PC-9 (cell line): ENCODE measurements around the gene BMP3. TPM values are rescaled to one million over a fixed set of nuclear protein-coding genes. Genes with fewer than 3 reads are reported as not detected.

Source experiments
- BruUV-seq: library from RNA; stranded (reverse); fragments of 400-500 nt; replicated peaks from 2 replicates; lab custom pipeline; 2021; lab: Mats Ljungman, UMichigan
- CTCF ChIA-PET: fragments of 300-600 bp; sonication (Branson Sonifier 250); formaldehyde crosslinking; loops from one replicate; lab custom pipeline; 2022; ENCODE audit warnings: antibody characterized with exemption; lab: Charles Lee
- POLR2A ChIA-PET: fragments of 300-600 bp; sonication (Branson Sonifier 250); formaldehyde crosslinking; loops from one replicate; lab custom pipeline; 2022; ENCODE audit warnings: antibody characterized with exemption; ENCODE audit not compliant: unreplicated experiment; lab: Charles Lee
- DNase-seq, 2 experiments: peaks; one replicate each; pipeline versions ENCODE4 v3.0.0 to v3.0.0-alpha.2; 2015 to 2022; ENCODE audit warnings: mixed read lengths in 1 of 2
- H2AFZ ChIP-seq: fragments of 200-600 bp; sonication (generic); 2 replicates; pipeline ENCODE4 v1.8.1; 2017; ENCODE audit warnings: antibody characterized with exemption
- H3F3A ChIP-seq: fragments of 200-600 bp; sonication (generic); 2 replicates; pipeline ENCODE4 v1.8.1; 2017; ENCODE audit warnings: antibody characterized with exemption, mild to moderate bottlenecking, low read depth; ENCODE audit not compliant: insufficient read depth
- H3K27ac ChIP-seq: fragments of 200-600 bp; sonication (generic); 2 replicates; pipeline ENCODE4 v1.6.1; 2016; ENCODE audit warnings: mixed run types
- H3K27me3 ChIP-seq: fragments of 200-600 bp; sonication (generic); 2 replicates; pipeline ENCODE4 v1.6.1; 2016; ENCODE audit warnings: low read depth, mixed run types; ENCODE audit not compliant: insufficient read depth
- H3K36me3 ChIP-seq: fragments of 200-600 bp; sonication (generic); 2 replicates; pipeline ENCODE4 v1.6.1; 2016; ENCODE audit warnings: low read depth, mixed run types
- H3K4me1 ChIP-seq: fragments of 200-600 bp; sonication (generic); replicated peaks from 2 replicates; pipeline ENCODE4 v1.6.1; 2016; ENCODE audit warnings: mixed run types; ENCODE audit not compliant: insufficient read depth
- H3K4me2 ChIP-seq: fragments of 200-600 bp; sonication (generic); 2 replicates; pipeline ENCODE4 v1.6.1; 2017; ENCODE audit warnings: mixed run types
- H3K4me3 ChIP-seq: fragments of 200-600 bp; sonication (generic); 2 replicates; pipeline ENCODE4 v1.6.1; 2016; ENCODE audit warnings: mixed run types
- H3K79me2 ChIP-seq: fragments of 200-600 bp; sonication (generic); 2 replicates; pipeline ENCODE4 v1.6.1; 2017; ENCODE audit warnings: low read depth, mixed run types
- H3K9me2 ChIP-seq: fragments of 200-600 bp; sonication (generic); 2 replicates; pipeline ENCODE4 v1.8.1; 2017; ENCODE audit warnings: mild to moderate bottlenecking; ENCODE audit not compliant: insufficient read depth
- H3K9me3 ChIP-seq: fragments of 200-600 bp; sonication (generic); 2 replicates; pipeline ENCODE4 v1.8.1; 2016; ENCODE audit warnings: low read depth; ENCODE audit not compliant: insufficient read depth
- H4K20me1 ChIP-seq: fragments of 200-600 bp; sonication (generic); 2 replicates; pipeline ENCODE4 v1.8.1; 2017; ENCODE audit not compliant: insufficient read depth
- CTCF ChIP-seq: fragments of 200-600 bp; sonication (generic); conservative IDR thresholded peaks from 2 replicates; pipeline ENCODE4 v1.6.1; 2017; ENCODE audit warnings: mixed run types, antibody characterized with exemption, mild to moderate bottlenecking, moderate library complexity
- EZH2 ChIP-seq: fragments of 200-600 bp; sonication (generic); IDR thresholded peaks from 2 replicates; pipeline ENCODE4 v1.8.0; 2017; ENCODE audit warnings: antibody characterized with exemption, low read depth
- intact Hi-C: fragments of 100-400 bp; cut with micrococcal nuclease; formaldehyde crosslinking; loops from one replicate; pipeline ENCODE4 v1.10.0; 2022; ENCODE audit not compliant: unreplicated experiment
- total RNA-seq: library from RNA; stranded (reverse); gene quantifications from 2 replicates; pipeline ENCODE4 v1.2.3, GENCODE V29; 2021

BMP3 gene
- total RNA-seq, 1 experiment from 2014 or later, result 0.41 TPM

- ChIA-PET CTCF (no interaction called here), POLR2A (no interaction called here)
- Histone ChIP-seq H3K9me2 (no peaks in the 10 kb centered on the region), H3K36me3 (no peaks in the 10 kb centered on the region), H3K27ac (no peak overlapping the region), H3K4me2 (no peak overlapping the region), H3K27me3 (no peaks in the 10 kb centered on the region), H3K79me2 (no peaks in the 10 kb centered on the region), H3K4me1 (no peaks in the 10 kb centered on the region), H3K4me3 (no peak overlapping the region), H3F3A (no peaks in the 10 kb centered on the region), H2AFZ (no peak overlapping the region), H4K20me1 (no peaks in the 10 kb centered on the region), H3K9me3 (no peaks in the 10 kb centered on the region)
- no TSS peak for BruUV-seq
- DNase-seq, result no peak
- intact Hi-C loops, result loop anchor here (1.0 to 10.0 kb wide), 3 partner anchors 296 to 625 kb away; no protein-coding TSS in a partner anchor
- TF ChIP-seq EZH2, result no peak
- no peak for TF ChIP-seq CTCF
These were observed 39.7 kb upstream of the BMP3 start for GRCh38 chr4:80990851-80991250.

- Histone ChIP-seq H3K4me2 (no peak overlapping the region), H3K27ac (no peak overlapping the region), H3K9me2 (no peaks in the 10 kb centered on the region), H4K20me1 (no peaks in the 10 kb centered on the region), H3K79me2 (no peaks in the 10 kb centered on the region), H3K4me1 (no peaks in the 10 kb centered on the region), H3K9me3 (no peaks in the 10 kb centered on the region), H3F3A (no peaks in the 10 kb centered on the region), H3K36me3 (no peaks in the 10 kb centered on the region), H2AFZ (no peak overlapping the region), H3K27me3 (no peaks in the 10 kb centered on the region), H3K4me3 (no peak overlapping the region)
- TF ChIP-seq EZH2 (no peak), CTCF (no peak)
- intact Hi-C loops, result loop anchor here (10.0 kb wide), 1 partner anchor 305 kb away; no protein-coding TSS in a partner anchor
- ChIA-PET POLR2A (no interaction called here), CTCF (no interaction called here)
- no TSS peak for BruUV-seq
- no peak for DNase-seq
These were observed 30.6 kb upstream of the BMP3 start for GRCh38 chr4:80999943-81000342.

- CTCF ChIA-PET, result no interaction called here
- no peak overlapping the region for H3K4me2 ChIP-seq
- H3K27ac ChIP-seq, result no peak overlapping the region
- H3K36me3 ChIP-seq, result no peaks in the 10 kb centered on the region
- no peaks in the 10 kb centered on the region for H3K9me2 ChIP-seq
- H3K4me3 ChIP-seq, result no peak overlapping the region
- intact Hi-C loops, result no loop called here
- no peaks in the 10 kb centered on the region for H3K27me3 ChIP-seq
- no peak for DNase-seq
- no peaks in the 10 kb centered on the region for H3K79me2 ChIP-seq
- H3K9me3 ChIP-seq, result no peaks in the 10 kb centered on the region
- no peak overlapping the region for H2AFZ ChIP-seq
- TF ChIP-seq EZH2 (no peak), CTCF (no peak)
- POLR2A ChIA-PET, result no interaction called here
- no TSS peak for BruUV-seq
- H4K20me1 ChIP-seq, result no peaks in the 10 kb centered on the region
- H3F3A ChIP-seq, result no peaks in the 10 kb centered on the region
- H3K4me1 ChIP-seq, result no peaks in the 10 kb centered on the region
These were observed 26.9 kb upstream of the BMP3 start for GRCh38 chr4:81003597-81004111.
